GM10847 (cell line): ENCODE results near the gene HCFC2.

ENCODE experiments used
- POLR2A ChIP-seq: IDR thresholded peaks from 2 replicates; pipeline ENCODE4 v1.6.1; 2011; ENCODE audit not compliant: insufficient read length; ENCODE audit errors: extremely low read depth

HCFC2 gene

DNA sequence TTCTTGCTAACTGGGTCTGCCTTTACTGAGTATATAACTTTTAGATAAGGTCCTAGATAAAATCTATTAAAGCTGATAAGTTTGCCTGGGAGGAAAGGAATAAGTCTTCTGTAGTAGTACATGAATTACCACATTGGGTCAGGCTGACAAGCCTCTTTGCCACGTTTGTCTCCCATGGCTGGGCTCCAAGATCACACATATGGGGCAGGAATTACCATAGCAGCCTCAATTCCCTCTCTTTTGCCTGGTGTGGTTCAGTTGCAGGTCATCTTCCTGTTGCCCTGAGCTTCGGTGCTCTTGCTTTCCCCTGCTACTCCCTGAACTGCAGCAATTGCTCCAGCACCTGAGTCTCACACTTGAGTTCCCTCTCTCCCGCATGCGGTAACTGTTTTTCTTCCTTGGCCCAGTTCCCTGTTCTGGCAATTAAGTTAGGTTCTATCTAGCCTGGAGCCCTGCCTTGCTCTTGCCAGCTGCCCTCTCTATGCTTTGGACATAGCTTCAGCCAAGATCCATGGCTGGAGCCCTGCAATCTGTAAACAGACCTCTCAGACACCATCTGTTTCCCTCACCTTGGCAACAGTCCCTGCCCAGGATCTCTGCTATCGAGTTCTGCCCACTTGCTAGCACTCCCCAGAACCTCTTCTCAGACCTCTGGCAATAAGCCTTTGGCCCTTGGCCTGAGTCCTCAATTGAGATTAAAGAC lies 8.5 kb upstream of the HCFC2 start:
- no peak for TF ChIP-seq POLR2A

DNA sequence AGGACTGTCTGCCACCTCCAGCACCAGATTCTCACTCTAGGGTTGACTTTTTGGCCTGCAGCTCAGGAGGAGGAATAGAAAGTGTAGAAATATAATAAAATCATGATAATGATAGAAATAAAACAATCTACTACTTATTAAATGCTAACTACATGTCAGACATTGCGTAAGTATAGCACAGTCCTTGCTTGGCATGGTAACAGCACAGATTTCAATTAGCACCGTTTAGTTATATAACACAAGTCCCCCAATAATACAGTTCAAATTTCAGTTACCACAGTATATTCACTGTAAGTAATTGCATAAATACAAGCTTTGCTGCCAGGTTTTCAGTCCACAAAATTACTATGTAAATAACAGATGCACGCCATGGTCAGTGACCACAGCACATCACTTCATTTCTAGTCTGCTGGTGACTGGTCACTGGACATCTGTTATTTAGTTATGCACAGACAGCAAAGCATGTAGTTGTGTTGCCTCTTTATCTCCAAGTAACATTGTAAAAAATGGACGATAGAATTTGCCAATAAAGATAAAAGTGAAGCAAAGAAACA lies 7.8 kb upstream of the HCFC2 start:
- no peak for TF ChIP-seq POLR2A

DNA sequence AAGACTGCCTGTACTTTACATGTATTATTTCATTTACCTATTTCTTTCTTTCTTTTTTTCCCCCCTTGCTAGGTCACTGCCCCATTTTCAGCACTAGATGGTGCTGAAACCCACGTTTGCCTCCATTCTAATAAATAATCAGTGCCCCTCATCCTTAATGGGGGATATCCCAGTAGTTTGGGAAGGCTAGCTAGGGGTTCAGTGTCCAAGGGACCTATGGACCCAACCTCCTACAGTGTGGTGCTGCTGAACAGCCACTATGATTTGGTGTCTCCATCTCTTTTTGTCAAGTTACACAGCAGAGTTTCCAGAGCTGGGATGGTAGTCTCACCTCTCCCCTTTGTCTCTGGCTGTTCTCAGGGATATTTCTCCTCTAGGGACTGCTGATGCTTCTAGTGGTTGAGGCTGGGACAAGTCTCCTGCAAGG lies 6.5 kb upstream of the HCFC2 start:
- no peak for TF ChIP-seq POLR2A

DNA sequence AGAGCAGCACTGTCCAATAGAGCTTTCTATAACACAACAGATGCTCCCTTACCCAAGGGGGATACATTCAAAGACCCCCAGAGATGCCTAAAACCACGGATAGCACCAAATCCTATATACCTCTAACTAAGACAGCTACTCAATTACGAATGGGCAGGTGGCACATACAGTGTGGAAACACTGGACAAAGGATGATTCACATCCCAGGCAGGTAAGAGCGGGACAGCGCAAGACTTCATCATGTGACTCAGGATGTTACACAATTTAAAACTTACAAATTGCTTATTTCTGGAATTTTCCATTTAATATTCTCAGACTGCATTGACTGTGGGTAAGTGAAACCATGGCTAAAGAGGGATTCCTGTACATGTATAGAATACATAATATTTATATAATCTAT lies 5.5 kb upstream of the HCFC2 start:
- TF ChIP-seq POLR2A: no peak

DNA sequence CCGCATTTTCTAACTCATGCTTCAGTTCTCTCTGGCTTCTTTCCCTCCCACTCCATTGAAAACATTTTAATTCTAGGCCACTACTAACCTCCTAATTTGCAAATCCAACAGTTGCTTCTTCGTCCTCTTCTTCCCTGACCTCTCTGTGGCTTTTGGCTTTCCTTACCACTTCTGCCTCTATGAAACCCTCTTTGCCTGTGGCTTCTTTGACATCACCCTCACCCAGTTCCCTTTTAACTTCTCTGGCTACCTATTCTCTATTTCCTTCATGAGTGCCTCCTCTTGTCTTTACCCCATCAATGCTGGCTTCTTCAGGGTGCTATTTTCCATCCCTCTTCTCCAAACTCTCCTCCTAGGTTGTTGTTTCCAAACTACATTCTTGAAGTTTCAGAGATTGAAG lies 4.4 kb upstream of the HCFC2 start:
- no peak for TF ChIP-seq POLR2A

DNA sequence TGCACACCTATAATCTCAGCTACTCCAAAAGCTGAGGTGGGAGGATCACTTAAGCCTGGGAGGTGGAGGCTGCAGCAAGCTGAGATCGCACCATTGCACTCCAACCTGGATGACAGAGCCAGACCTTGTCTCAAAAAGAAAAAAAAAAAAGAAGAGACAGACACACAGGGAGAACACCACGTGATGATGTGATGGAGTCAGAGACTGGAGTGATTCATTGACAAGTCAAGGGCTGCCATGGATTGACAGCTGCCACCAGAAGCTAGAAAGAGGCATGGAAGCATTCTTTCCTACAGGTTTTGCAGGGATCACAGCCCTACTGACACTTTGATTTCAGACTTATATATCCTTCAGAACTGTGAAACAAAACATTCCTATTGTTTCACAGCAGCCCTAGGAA lies 3.5 kb upstream of the HCFC2 start:
- TF ChIP-seq POLR2A: no peak

DNA sequence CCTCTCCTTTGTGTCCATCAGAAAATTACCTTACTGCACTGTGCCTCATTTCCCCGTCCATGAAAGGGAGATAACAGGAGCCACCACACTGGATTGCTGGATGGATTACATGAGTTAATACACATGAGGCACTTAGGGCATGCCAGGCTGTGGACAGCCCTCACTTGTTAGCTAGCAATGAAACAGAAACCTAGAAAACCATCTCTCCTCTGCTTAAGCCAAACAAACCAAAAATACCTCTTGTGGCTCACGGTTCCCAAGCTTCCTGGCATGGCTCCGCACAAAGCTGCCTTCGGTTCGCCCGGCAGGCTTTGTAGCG lies 660 bp upstream of the HCFC2 start:
- TF ChIP-seq POLR2A: no peak

DNA sequence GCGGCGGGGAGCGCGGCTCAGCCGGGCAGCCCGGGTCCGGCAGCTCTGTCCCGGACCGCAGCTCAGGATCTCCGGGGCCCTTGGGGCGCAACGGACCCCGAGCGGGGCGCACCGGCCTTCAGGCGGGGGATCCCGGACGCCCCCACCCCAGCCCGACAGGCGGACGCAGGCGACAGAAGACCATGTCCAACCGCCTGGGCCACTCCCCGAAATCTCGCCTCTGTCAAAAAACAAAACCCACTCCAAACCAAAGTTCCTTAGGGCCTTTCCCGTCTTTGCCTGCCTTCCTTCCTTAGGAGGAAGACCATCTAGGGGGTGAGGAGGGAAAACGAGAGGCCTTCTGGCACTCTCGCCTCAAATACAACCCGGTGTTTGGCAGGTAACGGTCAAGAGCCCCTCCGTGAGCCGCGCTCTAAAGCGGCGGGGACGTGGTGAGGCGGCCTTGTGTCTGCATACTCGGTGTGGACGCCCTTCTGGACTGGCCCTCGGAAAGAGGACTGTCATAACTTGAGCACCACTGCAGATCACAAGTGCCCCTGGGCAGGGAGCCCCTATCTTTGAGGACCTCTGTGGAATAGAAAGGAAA lies 604 bp downstream of the HCFC2 start:
- TF ChIP-seq POLR2A: no peak

DNA sequence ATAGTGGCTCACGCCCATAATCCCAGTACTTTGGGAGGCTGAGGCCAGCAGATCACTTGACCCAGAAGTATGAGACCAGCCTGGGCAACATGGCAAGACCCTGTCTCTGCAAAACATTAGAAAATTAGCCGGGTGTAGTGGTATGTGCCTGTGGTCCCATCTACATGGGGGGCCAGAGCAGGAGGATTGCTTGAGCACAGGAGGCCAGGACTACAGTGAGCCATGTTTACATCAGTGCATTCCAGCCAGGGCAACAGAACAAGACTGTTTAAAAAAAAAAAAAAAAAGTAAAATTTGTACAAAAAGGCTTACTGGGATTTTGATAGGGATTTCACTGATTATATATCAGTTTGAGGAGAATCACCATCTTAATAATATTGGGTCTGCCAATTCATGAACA lies 7.8 kb downstream of the HCFC2 start:
- TF ChIP-seq POLR2A: no peak

DNA sequence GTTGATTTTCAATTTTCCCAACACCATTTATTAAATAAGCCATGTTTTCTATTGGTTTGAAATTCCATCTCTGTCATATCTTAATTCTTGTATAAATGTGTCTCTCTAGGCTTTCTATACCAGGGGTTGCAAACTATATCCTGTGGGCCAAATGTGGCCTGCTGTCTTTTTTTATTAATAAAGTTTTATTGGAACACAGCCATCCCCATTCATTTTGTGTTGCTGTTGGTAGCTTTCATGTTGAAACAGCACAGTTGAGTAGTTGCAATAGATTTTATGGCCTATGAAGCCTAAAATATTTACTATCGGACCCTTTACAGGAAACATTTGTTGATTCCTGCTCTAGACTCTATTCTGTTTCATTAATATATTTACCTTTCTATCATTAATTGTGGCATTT lies 9.4 kb downstream of the HCFC2 start:
- no peak for TF ChIP-seq POLR2A

DNA sequence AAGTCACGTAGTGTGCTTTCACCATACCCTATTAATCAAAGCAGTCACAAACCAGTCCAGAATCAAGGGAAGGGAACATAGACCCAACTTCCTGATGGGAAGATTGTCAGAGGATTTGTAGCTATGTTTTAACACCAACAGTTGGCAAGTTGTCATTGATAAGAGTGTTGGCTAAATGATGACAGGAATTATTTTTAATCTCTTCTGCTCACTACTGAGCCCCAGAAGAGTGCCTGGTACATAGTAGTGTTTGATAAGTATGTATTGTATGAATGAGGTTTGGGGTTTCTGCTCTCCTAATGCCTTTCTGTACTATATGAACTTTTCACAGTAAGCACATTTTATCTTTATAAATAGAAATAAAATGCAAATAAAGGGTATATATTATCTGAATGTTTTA lies 14.7 kb downstream of the HCFC2 start:
- TF ChIP-seq POLR2A: no peak

DNA sequence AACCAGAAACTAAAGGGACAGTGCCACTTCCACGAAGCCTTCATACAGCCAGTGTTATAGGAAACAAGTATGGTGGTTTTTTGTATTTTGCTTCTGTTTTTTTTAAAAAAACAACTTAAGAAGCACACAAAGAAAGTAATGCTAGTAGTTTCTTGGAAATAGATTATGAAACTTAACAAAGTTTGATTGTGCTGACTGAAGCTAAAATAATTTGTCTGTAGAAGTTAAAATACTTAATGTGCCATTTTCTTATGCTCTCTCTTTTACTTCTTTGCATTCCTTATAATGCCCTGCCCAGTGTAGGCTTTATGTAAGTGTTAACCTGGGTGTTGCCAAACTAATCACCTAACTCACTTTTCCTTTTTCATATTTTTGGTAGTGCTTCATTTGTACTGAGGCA lies 16.4 kb downstream of the HCFC2 start:
- no peak for TF ChIP-seq POLR2A

DNA sequence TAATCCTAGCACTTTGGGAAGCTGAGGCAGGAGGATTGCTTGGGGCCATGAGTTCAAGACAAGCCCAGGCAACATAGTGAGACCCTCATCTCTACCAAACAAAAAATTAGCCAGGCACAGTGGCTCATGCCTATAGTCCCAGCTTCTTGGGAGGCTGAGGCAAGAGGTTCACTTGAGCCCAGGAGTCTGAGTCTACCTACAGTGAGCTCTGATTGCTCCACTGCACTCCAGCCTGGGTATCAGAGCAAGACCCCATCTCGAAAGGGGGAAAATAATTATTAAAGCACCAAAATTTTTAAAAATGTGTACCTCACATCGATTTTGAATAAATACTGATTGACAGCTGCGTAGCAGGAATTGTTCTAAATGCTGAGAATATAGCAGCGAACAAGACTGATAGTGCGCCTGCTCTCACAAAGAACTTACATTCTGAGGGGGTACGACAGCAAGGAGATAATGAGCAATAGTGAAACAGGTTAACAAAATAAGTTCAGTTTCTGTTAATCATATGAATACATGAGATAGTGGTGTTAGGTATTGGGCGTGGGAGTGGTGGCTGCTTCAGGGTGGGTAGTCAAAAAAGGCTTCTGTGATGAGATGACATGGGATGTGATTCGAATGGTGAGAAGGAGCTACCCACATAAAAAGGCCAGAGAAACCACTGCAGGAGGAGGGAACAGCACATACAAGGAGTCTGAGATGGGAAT lies 19.6 kb downstream of the HCFC2 start:
- no peak for TF ChIP-seq POLR2A

DNA sequence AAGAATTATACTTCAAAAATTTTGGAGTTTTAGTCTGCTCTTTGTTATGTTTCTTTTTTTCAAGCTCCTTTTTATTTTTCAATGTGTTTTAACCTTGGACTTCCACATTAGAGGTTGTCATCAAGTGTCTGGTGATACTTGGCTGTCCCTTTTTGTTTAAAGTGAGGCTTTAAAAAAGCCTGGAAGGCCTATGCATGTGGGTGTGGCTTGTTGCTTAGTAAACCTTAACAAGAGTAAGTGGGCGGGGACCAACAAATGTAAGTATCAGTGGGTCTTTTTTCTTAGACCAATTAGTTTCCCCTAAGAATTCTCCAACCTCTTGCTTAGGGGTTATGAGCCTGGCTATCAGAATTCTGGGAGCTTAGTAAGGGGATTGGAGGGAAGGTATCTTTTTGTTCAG lies 26.4 kb downstream of the HCFC2 start:
- no peak for TF ChIP-seq POLR2A

DNA sequence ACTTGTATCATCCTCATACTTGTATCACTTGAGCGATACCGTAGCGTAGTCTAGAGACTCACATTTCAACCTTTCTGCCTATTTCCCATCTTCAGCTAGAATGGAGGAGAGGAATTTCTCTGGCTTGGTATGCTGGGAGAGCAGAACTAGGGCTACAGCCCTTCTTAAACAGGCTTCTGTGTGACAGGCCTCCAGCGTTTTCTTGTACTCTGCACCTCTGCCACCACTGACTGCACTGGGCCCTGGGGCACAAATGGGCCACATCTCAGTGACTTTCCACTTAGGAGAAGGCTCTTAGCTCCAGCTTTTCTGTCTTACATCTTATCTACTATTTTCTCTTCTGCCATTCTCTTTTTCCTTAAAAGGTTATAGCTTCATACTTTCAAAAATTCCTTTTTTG lies 26.8 kb downstream of the HCFC2 start:
- no peak for TF ChIP-seq POLR2A

DNA sequence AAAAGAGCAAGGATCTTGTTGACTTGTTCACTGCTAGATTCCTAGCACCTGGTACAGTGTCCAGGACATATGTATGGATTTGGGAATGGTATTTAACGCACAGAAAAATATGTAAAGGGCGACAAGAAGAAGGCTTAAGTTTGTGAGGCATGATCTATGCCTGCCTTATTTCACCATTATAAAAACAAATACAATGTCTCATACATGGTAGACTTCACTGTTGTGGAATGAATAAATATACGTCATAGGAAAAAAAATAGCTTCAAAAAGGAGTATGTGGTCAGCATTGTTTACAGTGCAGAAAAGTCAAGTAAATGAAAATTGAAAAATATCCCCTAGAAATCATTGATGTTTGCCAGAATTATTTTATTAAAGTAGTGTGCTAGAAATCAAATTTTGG lies 30.0 kb downstream of the HCFC2 start:
- TF ChIP-seq POLR2A: no peak

DNA sequence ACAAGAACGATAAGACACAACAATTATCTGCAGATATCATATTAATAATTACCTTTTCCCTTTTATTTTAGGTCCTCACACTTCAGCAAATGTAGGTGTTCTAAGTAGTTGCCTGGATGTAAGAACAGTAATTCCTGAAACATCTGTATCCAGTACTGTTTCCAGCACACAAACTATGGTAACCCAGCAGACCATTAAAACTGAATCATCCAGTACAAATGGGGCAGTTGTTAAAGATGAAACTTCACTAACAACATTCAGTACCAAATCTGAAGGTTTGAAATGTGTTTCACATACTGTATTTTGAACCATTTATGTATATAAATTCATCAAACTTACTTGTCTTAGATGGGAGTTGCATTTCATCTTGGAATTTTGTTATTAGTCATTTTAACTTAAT lies 31.0 kb downstream of the HCFC2 start:
- TF ChIP-seq POLR2A: no peak

DNA sequence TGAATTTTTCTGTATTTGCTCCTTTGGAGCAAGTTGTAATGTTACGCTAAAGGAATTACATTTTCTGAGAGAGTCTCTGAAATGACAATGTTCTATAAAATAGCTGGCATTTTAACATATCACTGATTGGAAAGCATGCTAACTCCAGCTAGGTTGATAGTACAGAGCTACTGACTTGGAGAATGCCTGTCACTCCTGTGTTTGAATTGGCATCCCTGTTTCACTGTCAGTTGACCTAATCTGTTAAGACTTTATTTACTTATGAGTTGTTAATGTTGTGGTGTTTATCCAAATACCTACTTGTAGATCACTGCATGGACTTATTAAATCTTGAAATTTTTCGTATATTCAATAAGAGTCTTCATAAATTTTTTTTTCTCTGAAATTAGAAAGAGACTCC lies 33.6 kb downstream of the HCFC2 start:
- no peak for TF ChIP-seq POLR2A
